Left colon (tissue), 2 donors: ENCODE results near the gene FBXW2. TPM values are rescaled to one million over a fixed set of nuclear protein-coding genes. Genes with fewer than 3 reads are reported as not detected.
"Not testable (repeated sequence)": the region's sequence is repeated elsewhere in the genome, so short reads cannot be mapped to it uniquely, and the experiment has no call there.

Source experiments
- ATAC-seq: fragments of 200-7000 bp; cut with Tn5 transposase; one replicate; pipeline ENCODE4 v1.9.1; 2020; ENCODE audit warnings: mild to moderate bottlenecking, moderate library complexity
- DNase-seq, 2 donors: peaks; one replicate each; pipeline ENCODE4 v3.0.0-alpha.2; 2020
- intact Hi-C, 2 donors: fragments of 100-400 bp; cut with DNase I in 1 of 2; cut with micrococcal nuclease in 1 of 2; formaldehyde crosslinking; loops; one replicate each; pipeline versions ENCODE4 v1.11.2 to v1.14.0; 2022; cut with DNase I, micrococcal nuclease
- long read RNA-seq: library from polyadenylated mRNA; unstranded; transcript quantifications from one replicate; pipeline ENCODE4 v2.0.0, GENCODE V29; 2021
- total RNA-seq, 2 donors: library from RNA; stranded (reverse); fragmentation: NEBNext Ultra II Directional; extraction: Animal tissue kit (Norgen Biotek cat#: 25700); gene quantifications; one replicate each; pipeline ENCODE4 v1.2.1, GENCODE V29; 2021
- donor health status: DM: no; HTN: no; CAD: no.
- donor health status: DM: yes; HTN: yes; CAD: no.

FBXW2 gene
- 10 to 100 TPM; 58.2 to 62.0 TPM for total RNA-seq
- long read RNA-seq, full-length matches to known transcripts = 7 of 36 reads
- long read RNA-seq, partial matches to known transcripts = 8 of 36 reads
- long read RNA-seq, other reads (novel, unspliced or antisense) = 21 of 36 reads

GRCh38 chr9:120792898-120793765 lies at the start of gene FBXW2:
FBXW2 (minus strand) TSS chr9:120793416; CDS start chr9:120788258, 5,158 bp downstream.
- peak; percentile 98 for ATAC-seq
- peak; percentile 93 for DNase-seq
- intact Hi-C loops = no loop called here

GRCh38 chr9:120841930-120842684 lies 48.9 kb upstream of the FBXW2 start:
- ATAC-seq (peak; percentile 26), DNase-seq (no peak)
- intact Hi-C loops = no loop called here

- intact Hi-C loops = no loop called here
- DNase-seq (no peak), ATAC-seq (no peak)
Measured at GRCh38 chr9:120839146-120839545, 45.9 kb upstream of the FBXW2 start.

- ATAC-seq (no peak), DNase-seq (no peak)
- intact Hi-C loops = no loop called here
Measured at GRCh38 chr9:120837921-120838320, 44.7 kb upstream of the FBXW2 start.

GRCh38 chr9:120833325-120833724 lies 40.1 kb upstream of the FBXW2 start:
- DNase-seq = no peak
- intact Hi-C loops = no loop called here
- no peak for ATAC-seq

GRCh38 chr9:120832807-120833206 lies 39.6 kb upstream of the FBXW2 start:
- DNase-seq (no peak), ATAC-seq (no peak)
- intact Hi-C loops = no loop called here

GRCh38 chr9:120830865-120831264 lies 37.6 kb upstream of the FBXW2 start:
- intact Hi-C loops = no loop called here
- no peak for ATAC-seq
- DNase-seq = no peak

GRCh38 chr9:120830151-120830550 lies 36.9 kb upstream of the FBXW2 start:
- intact Hi-C loops = no loop called here
- no peak for DNase-seq
- no peak for ATAC-seq

- DNase-seq (no peak), ATAC-seq (no peak)
- intact Hi-C loops = no loop called here
Measured at GRCh38 chr9:120829650-120830049, 36.4 kb upstream of the FBXW2 start.

GRCh38 chr9:120820095-120820494 lies 26.9 kb upstream of the FBXW2 start:
- intact Hi-C loops = no loop called here
- DNase-seq = no peak
- no peak for ATAC-seq

GRCh38 chr9:120818595-120818994 lies 25.4 kb upstream of the FBXW2 start:
- DNase-seq = no peak
- intact Hi-C loops = no loop called here
- no peak for ATAC-seq

- DNase-seq = no peak
- intact Hi-C loops = no loop called here
- ATAC-seq = no peak
Measured at GRCh38 chr9:120815075-120815474, 21.9 kb upstream of the FBXW2 start.

- DNase-seq (no peak), ATAC-seq (no peak)
- intact Hi-C loops = no loop called here
Measured at GRCh38 chr9:120808931-120809330, 15.7 kb upstream of the FBXW2 start.

GRCh38 chr9:120807607-120808379 lies 14.6 kb upstream of the FBXW2 start:
- intact Hi-C loops = no loop called here
- no peak for ATAC-seq
- no peak for DNase-seq

- DNase-seq, ATAC-seq, intact Hi-C loops: not testable (repeated sequence)
Measured at GRCh38 chr9:120804784-120805363, 11.7 kb upstream of the FBXW2 start.

- DNase-seq = no peak
- intact Hi-C loops = no loop called here
- no peak for ATAC-seq
Measured at GRCh38 chr9:120801441-120801840, 8.2 kb upstream of the FBXW2 start.

GRCh38 chr9:120791161-120791560 lies 2.1 kb downstream of the FBXW2 start:
- intact Hi-C loops = no loop called here
- no peak for ATAC-seq
- DNase-seq = no peak

GRCh38 chr9:120787933-120788332 lies 5.3 kb downstream of the FBXW2 start:
- ATAC-seq (no peak), DNase-seq (no peak)
- intact Hi-C loops = no loop called here

GRCh38 chr9:120783602-120784047 lies 9.6 kb downstream of the FBXW2 start:
- DNase-seq = no peak
- ATAC-seq = no peak
- intact Hi-C loops = no loop called here
